ENCODE data around the gene TGM1. TPM values are rescaled to one million over a fixed set of nuclear protein-coding genes. Genes with fewer than 3 reads are reported as not detected.
"Not testable (repeated sequence)": the region's sequence is repeated elsewhere in the genome, so short reads cannot be mapped to it uniquely, and the experiment has no call there.

Gene TGM1
- total RNA-seq, 6 donors from 2014 or later = 9.1 to 29.2 (median 11.1) TPM

DNA sequence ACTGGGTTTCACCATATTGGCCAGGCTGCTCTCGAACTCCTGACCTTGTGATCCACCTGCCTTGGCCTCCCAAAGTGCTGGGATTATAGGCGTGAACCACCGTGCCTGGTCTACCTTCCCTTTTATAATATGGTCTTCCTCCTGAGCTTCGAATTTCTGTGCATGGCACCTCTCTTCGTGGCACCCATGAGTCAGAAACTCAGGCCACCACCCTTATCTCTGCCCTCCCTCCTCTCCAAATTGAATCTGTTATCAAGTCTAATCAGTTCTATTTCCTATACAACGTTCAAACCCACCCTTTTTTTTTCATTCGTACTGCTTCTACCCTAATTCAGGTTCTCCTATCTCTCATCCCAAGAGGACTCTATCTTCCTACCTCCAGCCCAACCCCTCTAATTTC, 15.6 kb downstream of the TGM1 start:
- no peak overlapping the region for H3K27ac ChIP-seq
- H3K4me3 ChIP-seq = no peak overlapping the region
- no peaks in the 10 kb centered on the region for H3K9me3 ChIP-seq
- H3K4me1 ChIP-seq = peaks cover 6 to 16% (median 7%) of the 10 kb centered on the region in 4 donors
- DNase-seq (no peak), ATAC-seq (ENCODE audit: low FRiP score in 2 of 2) (no peak)
- WGBS, 2 donors = 72 to 80% methylated on average over 7 of the region's 7 CpGs
- H3K27me3 ChIP-seq = no peaks in the 10 kb centered on the region
- TF ChIP-seq POLR2A (IDR thresholded peaks at IDR 0.05) = no peak
- no peak for TF ChIP-seq POLR2AphosphoS5 (IDR thresholded peaks at IDR 0.05)
- TF ChIP-seq EP300 (IDR thresholded peaks at IDR 0.05) = no peak
- TF ChIP-seq, protein P1, sequence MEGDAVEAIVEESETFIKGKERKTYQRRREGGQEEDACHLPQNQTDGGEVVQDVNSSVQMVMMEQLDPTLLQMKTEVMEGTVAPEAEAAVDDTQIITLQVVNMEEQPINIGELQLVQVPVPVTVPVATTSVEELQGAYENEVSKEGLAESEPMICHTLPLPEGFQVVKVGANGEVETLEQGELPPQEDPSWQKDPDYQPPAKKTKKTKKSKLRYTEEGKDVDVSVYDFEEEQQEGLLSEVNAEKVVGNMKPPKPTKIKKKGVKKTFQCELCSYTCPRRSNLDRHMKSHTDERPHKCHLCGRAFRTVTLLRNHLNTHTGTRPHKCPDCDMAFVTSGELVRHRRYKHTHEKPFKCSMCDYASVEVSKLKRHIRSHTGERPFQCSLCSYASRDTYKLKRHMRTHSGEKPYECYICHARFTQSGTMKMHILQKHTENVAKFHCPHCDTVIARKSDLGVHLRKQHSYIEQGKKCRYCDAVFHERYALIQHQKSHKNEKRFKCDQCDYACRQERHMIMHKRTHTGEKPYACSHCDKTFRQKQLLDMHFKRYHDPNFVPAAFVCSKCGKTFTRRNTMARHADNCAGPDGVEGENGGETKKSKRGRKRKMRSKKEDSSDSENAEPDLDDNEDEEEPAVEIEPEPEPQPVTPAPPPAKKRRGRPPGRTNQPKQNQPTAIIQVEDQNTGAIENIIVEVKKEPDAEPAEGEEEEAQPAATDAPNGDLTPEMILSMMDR (IDR thresholded peaks at IDR 0.05) = no peak
- H3K36me3 ChIP-seq = peaks cover 0 to 3% (median 0%) of the 10 kb centered on the region in 4 donors

DNA sequence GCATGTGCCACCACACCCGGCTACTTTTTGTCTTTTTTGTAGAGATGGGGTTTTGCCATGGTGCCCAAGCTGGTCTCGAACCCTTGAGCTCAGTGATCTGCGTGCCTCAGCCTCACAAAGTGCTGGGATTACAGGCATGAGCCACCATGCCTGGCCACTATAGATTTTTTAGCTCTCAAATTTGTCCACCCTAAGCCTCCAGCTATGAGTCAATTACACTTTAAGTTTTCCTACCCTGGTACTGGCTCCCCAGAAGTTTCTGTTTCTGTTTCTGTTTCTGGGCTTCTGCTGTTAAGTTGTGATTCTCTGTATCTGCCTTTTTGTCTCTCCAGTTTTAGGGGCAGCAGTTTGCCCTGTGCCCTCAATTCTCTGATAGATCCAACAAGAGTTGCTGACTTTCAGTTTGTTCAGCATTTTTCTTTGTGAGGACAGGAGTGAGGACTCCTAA, 16.2 kb downstream of the TGM1 start:
- Histone ChIP-seq H3K4me3 (no peak overlapping the region), H3K27ac (peak overlapping the region; percentile 11 to 64 (median 25)), H3K27me3 (no peaks in the 10 kb centered on the region), H3K36me3 (no peaks in the 10 kb centered on the region), H3K4me1 (peaks cover 6 to 11% (median 9%) of the 10 kb centered on the region in 4 donors), H3K9me3 (no peaks in the 10 kb centered on the region)
- WGBS, 2 donors = 82 to 83% methylated on average over 3 of the region's 3 CpGs
- no peak for TF ChIP-seq EP300 (IDR thresholded peaks at IDR 0.05)
- no peak for TF ChIP-seq POLR2AphosphoS5 (IDR thresholded peaks at IDR 0.05)
- TF ChIP-seq, protein P1 (IDR thresholded peaks at IDR 0.05) = no peak
- no peak for TF ChIP-seq POLR2A (IDR thresholded peaks at IDR 0.05)
- DNase-seq (peak in 1 of 2 donors; percentile 6), ATAC-seq (ENCODE audit: low FRiP score in 2 of 2) (no peak)

DNA sequence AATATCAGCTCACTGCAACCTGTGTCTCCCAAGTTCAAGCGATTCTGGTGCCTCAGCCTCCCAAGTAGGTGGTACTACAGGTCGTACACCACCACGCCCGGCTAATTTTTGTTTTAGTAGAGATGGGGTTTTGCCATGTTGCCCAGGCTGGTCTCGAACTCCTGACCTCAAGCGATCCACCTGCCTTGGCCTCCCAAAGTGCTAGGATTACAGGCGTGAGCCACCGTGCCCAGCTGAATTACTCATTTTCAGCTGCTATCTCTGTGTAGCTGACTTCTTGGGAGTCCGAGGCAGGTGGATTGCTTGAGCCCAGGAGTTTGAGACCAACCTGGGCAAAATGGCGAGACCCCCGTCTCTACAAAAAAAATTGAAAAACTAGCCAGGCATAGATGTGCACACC, 17.6 kb downstream of the TGM1 start:
- H3K9me3 ChIP-seq; H3K27ac ChIP-seq; H3K36me3 ChIP-seq; H3K27me3 ChIP-seq; H3K4me3 ChIP-seq; ATAC-seq (ENCODE audit: low FRiP score in 2 of 2); DNase-seq: not testable (repeated sequence)
- peaks cover 19 to 25% (median 21%) of the 10 kb centered on the region in 4 donors for H3K4me1 ChIP-seq
- 95% methylated on average over 11 of the region's 11 CpGs for WGBS, 2 donors

DNA sequence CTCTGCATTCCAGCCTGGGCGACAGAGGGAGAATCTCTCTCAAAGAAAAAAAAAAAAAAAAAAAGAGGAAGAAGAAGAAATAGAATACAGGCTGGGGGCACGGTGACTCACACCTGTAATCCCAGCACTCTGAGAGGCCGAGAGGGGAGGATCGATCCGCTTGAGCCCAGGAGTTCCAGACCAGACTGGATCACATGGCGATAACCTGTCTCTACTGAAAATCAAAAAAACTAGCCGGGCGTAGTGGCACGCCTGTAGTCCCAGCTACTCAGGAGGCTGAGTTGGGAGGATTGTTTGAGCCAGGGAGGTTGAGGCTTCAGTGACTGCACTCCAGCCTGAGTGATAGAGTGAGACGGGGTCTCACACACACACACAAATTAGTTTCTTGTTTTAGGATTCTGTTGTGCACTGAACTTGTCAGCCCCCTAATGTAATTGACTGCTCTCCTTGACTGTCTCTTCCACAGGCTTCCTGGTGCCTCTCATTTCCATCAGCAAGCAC, 19.6 kb downstream of the TGM1 start:
- ATAC-seq (ENCODE audit: low FRiP score in 2 of 2) (peak in 1 of 2 donors; percentile 0), DNase-seq (peak in 1 of 2 donors; percentile 41)
- peak overlapping the region; percentile 60 to 93 (median 63) for H3K4me3 ChIP-seq
- TF ChIP-seq, protein P1 (IDR thresholded peaks at IDR 0.05) = no peak
- TF ChIP-seq POLR2AphosphoS5 (IDR thresholded peaks at IDR 0.05) (no peak), EP300 (IDR thresholded peaks at IDR 0.05) (no peak), POLR2A (IDR thresholded peaks at IDR 0.05) (no peak)
- WGBS, 2 donors = 44 to 47% methylated on average over 10 of the region's 10 CpGs
- H3K9me3 ChIP-seq = no peaks in the 10 kb centered on the region
- no peaks in the 10 kb centered on the region for H3K27me3 ChIP-seq
- H3K27ac ChIP-seq = peak overlapping the region; percentile 97 to 100 (median 98)
- peaks cover 34 to 44% (median 38%) of the 10 kb centered on the region in 4 donors for H3K4me1 ChIP-seq
- peaks cover 2 to 29% (median 26%) of the 10 kb centered on the region in 4 donors for H3K36me3 ChIP-seq

DNA sequence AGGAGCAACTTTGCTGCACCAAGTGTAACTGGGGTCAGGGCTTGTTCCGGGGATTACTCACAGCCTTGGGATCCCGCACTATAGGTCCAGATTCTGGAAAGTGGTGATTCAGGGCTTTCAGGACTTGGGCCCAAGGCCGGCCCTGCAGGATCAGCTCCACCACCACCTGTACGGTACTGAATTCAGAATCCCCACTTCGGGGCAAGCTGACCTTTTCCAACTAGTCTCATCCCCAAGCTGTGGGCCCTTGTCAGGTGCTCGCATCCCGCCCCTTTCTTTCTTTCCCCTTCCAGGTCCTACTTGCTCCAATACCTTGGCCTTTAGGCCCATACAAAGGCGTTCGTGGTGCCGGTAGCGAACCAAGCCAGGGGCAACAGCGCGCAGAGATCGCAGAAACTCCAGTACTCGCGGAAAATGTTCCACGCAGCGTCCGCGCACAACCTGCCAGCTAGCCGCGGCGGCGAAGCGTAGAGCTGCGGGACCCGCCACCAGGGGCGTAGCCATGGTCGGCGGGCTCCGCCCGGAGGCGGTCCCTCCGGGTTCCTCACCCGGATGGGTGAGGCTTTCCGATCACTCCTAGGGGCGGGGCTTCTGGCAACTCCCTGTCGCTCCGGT, 21.0 kb downstream of the TGM1 start:
- no peaks in the 10 kb centered on the region for H3K27me3 ChIP-seq
- H3K9me3 ChIP-seq = no peaks in the 10 kb centered on the region
- 2 to 4% methylated on average over 16 to 33 of the region's 39 CpGs for WGBS, 2 donors
- peak overlapping the region; percentile 97 to 100 (median 98) for H3K27ac ChIP-seq
- peak overlapping the region; percentile 61 to 93 (median 66) for H3K4me3 ChIP-seq
- TF ChIP-seq POLR2AphosphoS5 (IDR thresholded peaks at IDR 0.05) (no peak), POLR2A (IDR thresholded peaks at IDR 0.05) (no peak), EP300 (IDR thresholded peaks at IDR 0.05) (no peak)
- TF ChIP-seq, protein P1 (IDR thresholded peaks at IDR 0.05) = peak; percentile 57 to 90 (median 88)
- peak; percentile 96 to 98 for ATAC-seq (ENCODE audit: low FRiP score in 2 of 2)
- peaks cover 34 to 46% (median 38%) of the 10 kb centered on the region in 4 donors for H3K4me1 ChIP-seq
- peaks cover 12 to 43% (median 40%) of the 10 kb centered on the region in 4 donors for H3K36me3 ChIP-seq
- DNase-seq = peak; percentile 95 to 97
